ENCODE data around the gene GCFC2.
A peak's percentile ranks its signal among the peaks of the same experiment; 100 is the strongest.

Gene GCFC2

DNA sequence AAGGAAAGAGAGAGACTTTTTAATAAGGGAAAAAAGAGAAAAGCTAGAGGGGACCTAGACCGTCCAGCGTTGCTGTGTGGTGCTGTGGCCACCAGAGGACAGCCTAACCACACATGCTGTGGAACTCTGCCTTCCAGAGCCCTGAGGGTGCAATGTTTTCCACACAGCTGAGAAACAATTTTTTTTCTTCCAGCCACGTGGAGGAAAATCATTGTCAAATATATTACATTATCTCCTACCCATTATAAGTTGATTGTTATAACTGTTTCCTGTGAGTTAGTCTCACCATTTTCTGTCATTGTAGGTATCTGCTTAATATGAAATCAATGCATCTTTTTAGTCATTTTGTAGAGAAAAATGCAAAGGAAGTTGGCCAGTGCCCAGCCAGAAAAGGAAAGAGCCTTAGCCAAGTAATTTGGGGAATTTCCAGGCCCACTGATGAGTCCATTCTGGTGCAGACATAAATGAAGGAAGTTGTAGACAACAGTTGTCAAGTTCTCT, 70.0 kb downstream of the GCFC2 start:
- Histone ChIP-seq H3K9me3 (ENCODE audit: low read length) (no peaks in the 10 kb centered on the region), H2AFZ (ENCODE audit: low read length) (no peak overlapping the region), H3K27ac (ENCODE audit: low read depth, low read length, poor library complexity, severe bottlenecking) (no peak overlapping the region), H3K4me1 (ENCODE audit: insufficient read depth, low read length, severe bottlenecking) (no peaks in the 10 kb centered on the region), H3K27me3 (ENCODE audit: insufficient read depth, low read length) (no peaks in the 10 kb centered on the region), H3K9me2 (ENCODE audit: low read depth, low read length) (no peaks in the 10 kb centered on the region), H3F3A (ENCODE audit: insufficient read depth, low read length) (no peaks in the 10 kb centered on the region), H3K4me2 (ENCODE audit: low read length) (no peak overlapping the region), H3K4me3 (ENCODE audit: low read depth, low read length, poor library complexity, severe bottlenecking) (no peak overlapping the region), H3K9ac (ENCODE audit: low read length) (no peak overlapping the region), H3K79me2 (ENCODE audit: insufficient read depth, low read length) (no peaks in the 10 kb centered on the region), H4K20me1 (ENCODE audit: insufficient read depth, low read length) (no peaks in the 10 kb centered on the region), H3K36me3 (ENCODE audit: insufficient read depth, low read length) (no peaks in the 10 kb centered on the region)
- no peak for TF ChIP-seq EZH2 (IDR thresholded peaks at IDR 0.05; ENCODE audit: borderline replicate concordance, low read length)
- TF ChIP-seq, protein P1, sequence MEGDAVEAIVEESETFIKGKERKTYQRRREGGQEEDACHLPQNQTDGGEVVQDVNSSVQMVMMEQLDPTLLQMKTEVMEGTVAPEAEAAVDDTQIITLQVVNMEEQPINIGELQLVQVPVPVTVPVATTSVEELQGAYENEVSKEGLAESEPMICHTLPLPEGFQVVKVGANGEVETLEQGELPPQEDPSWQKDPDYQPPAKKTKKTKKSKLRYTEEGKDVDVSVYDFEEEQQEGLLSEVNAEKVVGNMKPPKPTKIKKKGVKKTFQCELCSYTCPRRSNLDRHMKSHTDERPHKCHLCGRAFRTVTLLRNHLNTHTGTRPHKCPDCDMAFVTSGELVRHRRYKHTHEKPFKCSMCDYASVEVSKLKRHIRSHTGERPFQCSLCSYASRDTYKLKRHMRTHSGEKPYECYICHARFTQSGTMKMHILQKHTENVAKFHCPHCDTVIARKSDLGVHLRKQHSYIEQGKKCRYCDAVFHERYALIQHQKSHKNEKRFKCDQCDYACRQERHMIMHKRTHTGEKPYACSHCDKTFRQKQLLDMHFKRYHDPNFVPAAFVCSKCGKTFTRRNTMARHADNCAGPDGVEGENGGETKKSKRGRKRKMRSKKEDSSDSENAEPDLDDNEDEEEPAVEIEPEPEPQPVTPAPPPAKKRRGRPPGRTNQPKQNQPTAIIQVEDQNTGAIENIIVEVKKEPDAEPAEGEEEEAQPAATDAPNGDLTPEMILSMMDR (IDR thresholded peaks at IDR 0.05; ENCODE audit: low read length), result peak; percentile 96

DNA sequence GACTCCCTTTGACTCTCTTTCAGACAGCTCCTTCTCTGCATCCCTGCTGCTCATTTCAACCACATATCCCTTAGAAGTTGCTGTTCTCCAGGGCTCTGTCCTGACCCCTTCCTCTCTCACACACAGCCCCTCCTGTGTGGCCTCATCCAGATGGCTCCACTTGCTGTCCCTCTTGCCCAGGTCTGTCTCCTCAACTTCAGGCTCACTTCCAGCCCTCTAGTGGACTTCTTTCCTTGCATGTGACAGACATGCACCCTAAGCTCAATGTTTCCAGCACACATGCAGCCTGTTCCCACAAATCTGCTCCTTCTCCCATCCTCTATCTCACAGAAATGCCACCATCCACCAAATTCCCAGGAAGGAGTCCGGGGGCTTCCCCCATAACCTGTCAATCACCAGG, 73.1 kb downstream of the GCFC2 start:
- Histone ChIP-seq H3K27me3 (ENCODE audit: insufficient read depth, low read length) (no peaks in the 10 kb centered on the region), H3K4me1 (ENCODE audit: insufficient read depth, low read length, severe bottlenecking) (no peaks in the 10 kb centered on the region), H3K9me2 (ENCODE audit: low read depth, low read length) (no peaks in the 10 kb centered on the region), H3K36me3 (ENCODE audit: insufficient read depth, low read length) (no peaks in the 10 kb centered on the region), H3K27ac (ENCODE audit: low read depth, low read length, poor library complexity, severe bottlenecking) (no peak overlapping the region), H3K4me2 (ENCODE audit: low read length) (no peak overlapping the region), H3K4me3 (ENCODE audit: low read depth, low read length, poor library complexity, severe bottlenecking) (no peak overlapping the region), H3F3A (ENCODE audit: insufficient read depth, low read length) (no peaks in the 10 kb centered on the region), H3K79me2 (ENCODE audit: insufficient read depth, low read length) (no peaks in the 10 kb centered on the region), H4K20me1 (ENCODE audit: insufficient read depth, low read length) (no peaks in the 10 kb centered on the region), H2AFZ (ENCODE audit: low read length) (no peak overlapping the region), H3K9me3 (ENCODE audit: low read length) (no peaks in the 10 kb centered on the region), H3K9ac (ENCODE audit: low read length) (no peak overlapping the region)
- TF ChIP-seq, protein P1 (IDR thresholded peaks at IDR 0.05; ENCODE audit: low read length), result no peak
- TF ChIP-seq EZH2 (IDR thresholded peaks at IDR 0.05; ENCODE audit: borderline replicate concordance, low read length), result no peak

DNA sequence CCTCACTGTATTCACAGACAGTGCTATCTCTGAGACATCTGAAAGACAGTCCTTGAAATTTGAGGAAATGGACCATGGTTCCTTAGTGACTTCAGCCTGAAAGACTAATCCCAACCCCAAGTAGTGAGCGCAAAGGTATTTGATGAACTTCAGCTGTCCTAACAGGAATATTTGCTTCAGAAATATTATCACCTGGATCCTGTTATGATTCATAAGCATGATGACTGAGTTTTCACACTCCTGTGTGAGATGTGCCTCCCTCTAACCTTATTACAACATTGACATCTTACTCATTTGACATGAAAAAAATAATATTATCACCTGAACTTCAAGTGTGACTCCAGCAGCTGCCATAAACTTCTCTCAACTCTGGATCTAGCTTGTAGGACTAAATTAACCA, 75.8 kb downstream of the GCFC2 start:
- Histone ChIP-seq H2AFZ (ENCODE audit: low read length) (no peak overlapping the region), H3K27ac (ENCODE audit: low read depth, low read length, poor library complexity, severe bottlenecking) (no peak overlapping the region), H3K4me2 (ENCODE audit: low read length) (no peak overlapping the region), H3K79me2 (ENCODE audit: insufficient read depth, low read length) (no peaks in the 10 kb centered on the region), H3K9me3 (ENCODE audit: low read length) (no peaks in the 10 kb centered on the region), H3K27me3 (ENCODE audit: insufficient read depth, low read length) (no peaks in the 10 kb centered on the region), H3K4me1 (ENCODE audit: insufficient read depth, low read length, severe bottlenecking) (no peaks in the 10 kb centered on the region), H3K36me3 (ENCODE audit: insufficient read depth, low read length) (no peaks in the 10 kb centered on the region), H3F3A (ENCODE audit: insufficient read depth, low read length) (no peaks in the 10 kb centered on the region), H3K9me2 (ENCODE audit: low read depth, low read length) (no peaks in the 10 kb centered on the region), H3K9ac (ENCODE audit: low read length) (no peak overlapping the region), H3K4me3 (ENCODE audit: low read depth, low read length, poor library complexity, severe bottlenecking) (no peak overlapping the region), H4K20me1 (ENCODE audit: insufficient read depth, low read length) (no peaks in the 10 kb centered on the region)
- TF ChIP-seq, protein P1 (IDR thresholded peaks at IDR 0.05; ENCODE audit: low read length), result no peak
- no peak for TF ChIP-seq EZH2 (IDR thresholded peaks at IDR 0.05; ENCODE audit: borderline replicate concordance, low read length)

Measured in OCI-LY1 (cell line).